ENCODE data around the gene MAP7.

GRCh38 chr6:136361787-136362186 is 188.4 kb downstream of the MAP7 start:
- no peak for TF ChIP-seq POLR2A (IDR thresholded peaks at IDR 0.05; ENCODE audit: low read depth, low read length)
- no peak for TF ChIP-seq TAF1 (IDR thresholded peaks at IDR 0.05; ENCODE audit: low read depth, low read length)

Data from GM12891 (cell line).